ENCODE results near the gene GRK4. TPM values are rescaled to one million over a fixed set of nuclear protein-coding genes. Genes with fewer than 3 reads are reported as not detected.

GRK4 gene
- total RNA-seq, 1 donor from 2014 or later = 9.0 TPM

- peaks cover 53% of the 10 kb centered on the region for H3K4me1 ChIP-seq
- peak; percentile 40 for DNase-seq
Measured at GRCh38 chr4:3074846-3075651, 111.7 kb downstream of the GRK4 start.

GRCh38 chr4:3075652-3075981 is 112.2 kb downstream of the GRK4 start:
- Histone ChIP-seq H3K4me1 (peaks cover 54% of the 10 kb centered on the region), H3K4me3 (peak overlapping the region; percentile 85), H3K9me3 (replicated peaks) (no peaks in the 10 kb centered on the region), H3K27ac (replicated peaks) (peak overlapping the region; percentile 90), H3K36me3 (no peaks in the 10 kb centered on the region), H3K27me3 (ENCODE audit: low read depth) (no peaks in the 10 kb centered on the region)
- no peak for DNase-seq
- no peak for TF ChIP-seq CTCF (IDR thresholded peaks at IDR 0.05; ENCODE audit: borderline replicate concordance)
- intact Hi-C loops (cut with micrococcal nuclease) = no loop called here

More at GRCh38 chr4:3074846-3075651, 111.7 kb downstream of the GRK4 start:
- H3K27me3 ChIP-seq (ENCODE audit: low read depth) = no peaks in the 10 kb centered on the region
- peak overlapping the region; percentile 85 for H3K4me3 ChIP-seq
- peak overlapping the region; percentile 90 for H3K27ac ChIP-seq (replicated peaks)
- no peaks in the 10 kb centered on the region for H3K9me3 ChIP-seq (replicated peaks)
- H3K36me3 ChIP-seq = no peaks in the 10 kb centered on the region
- TF ChIP-seq CTCF (IDR thresholded peaks at IDR 0.05; ENCODE audit: borderline replicate concordance) = no peak
- intact Hi-C loops (cut with micrococcal nuclease) = no loop called here

- no peak for DNase-seq
- intact Hi-C loops (cut with micrococcal nuclease) = no loop called here
- Histone ChIP-seq H3K4me1 (peaks cover 54% of the 10 kb centered on the region), H3K27me3 (ENCODE audit: low read depth) (no peaks in the 10 kb centered on the region), H3K36me3 (no peaks in the 10 kb centered on the region), H3K27ac (replicated peaks) (no peak overlapping the region), H3K9me3 (replicated peaks) (no peaks in the 10 kb centered on the region), H3K4me3 (no peak overlapping the region)
- TF ChIP-seq CTCF (IDR thresholded peaks at IDR 0.05; ENCODE audit: borderline replicate concordance) = no peak
Measured at GRCh38 chr4:3077796-3078195, 114.4 kb downstream of the GRK4 start.

GRCh38 chr4:3079694-3080123 is 116.3 kb downstream of the GRK4 start:
- Histone ChIP-seq H3K27me3 (ENCODE audit: low read depth) (no peaks in the 10 kb centered on the region), H3K9me3 (replicated peaks) (no peaks in the 10 kb centered on the region), H3K4me1 (peaks cover 41% of the 10 kb centered on the region), H3K4me3 (no peak overlapping the region), H3K27ac (replicated peaks) (no peak overlapping the region), H3K36me3 (no peaks in the 10 kb centered on the region)
- no peak for TF ChIP-seq CTCF (IDR thresholded peaks at IDR 0.05; ENCODE audit: borderline replicate concordance)
- no peak for DNase-seq
- intact Hi-C loops (cut with micrococcal nuclease) = no loop called here

- Histone ChIP-seq H3K27ac (replicated peaks) (no peak overlapping the region), H3K36me3 (peaks cover 9% of the 10 kb centered on the region), H3K9me3 (replicated peaks) (no peaks in the 10 kb centered on the region), H3K27me3 (ENCODE audit: low read depth) (no peaks in the 10 kb centered on the region), H3K4me3 (no peak overlapping the region), H3K4me1 (peaks cover 15% of the 10 kb centered on the region)
- no peak for DNase-seq
- no peak for TF ChIP-seq CTCF (IDR thresholded peaks at IDR 0.05; ENCODE audit: borderline replicate concordance)
- intact Hi-C loops (cut with micrococcal nuclease) = no loop called here
Measured at GRCh38 chr4:3082925-3083515, 119.6 kb downstream of the GRK4 start.
